Fibroblast of lung (primary cell): Measurements from ENCODE around the gene DKK1. TPM values are rescaled to one million over a fixed set of nuclear protein-coding genes. Genes with fewer than 3 reads are reported as not detected.

Source experiments
- DNase-seq, 2 donors: peaks; one replicate each; pipeline versions ENCODE4 v3.0.0 to v3.0.0-alpha.2; 2010; ENCODE audit warnings: low read depth in 2 of 2
- H2AFZ ChIP-seq: 2 replicates; pipeline ENCODE4 v1.5.1; 2012; ENCODE audit warnings: low read length, control low read depth, inconsistent platforms
- H3K27ac ChIP-seq: 2 replicates; pipeline ENCODE4 v1.5.1; 2011; ENCODE audit warnings: low read length, control low read depth; ENCODE audit not compliant: insufficient read depth
- H3K27me3 ChIP-seq: 2 replicates; pipeline ENCODE4 v1.5.1; 2011; ENCODE audit warnings: mild to moderate bottlenecking, low read length; ENCODE audit not compliant: control insufficient read depth, insufficient read depth
- H3K36me3 ChIP-seq: 2 replicates; pipeline ENCODE4 v1.5.1; 2011; ENCODE audit warnings: low read length; ENCODE audit not compliant: control insufficient read depth, insufficient read depth
- H3K4me1 ChIP-seq: 2 replicates; pipeline ENCODE4 v1.5.1; 2011; ENCODE audit warnings: low read length; ENCODE audit not compliant: control insufficient read depth, insufficient read depth; ENCODE audit errors: extremely low read depth
- H3K4me2 ChIP-seq: 2 replicates; pipeline ENCODE4 v1.5.1; 2011; ENCODE audit warnings: low read length, control low read depth; ENCODE audit not compliant: insufficient read depth; ENCODE audit errors: extremely low read depth
- H3K4me3 ChIP-seq, 4 experiments: fragments of 200-600 bp in 1 of 4; sonication (generic) in 1 of 4; replicated peaks in 1 of 4; 2 replicates each; pipeline ENCODE4 v1.5.1; 2011 to 2016; ENCODE audit warnings: low read length in 4 of 4, low read depth in 3 of 4, mild to moderate bottlenecking in 3 of 4, control low read depth in 2 of 4, inconsistent platforms in 1 of 4, mixed read lengths in 1 of 4; ENCODE audit not compliant: insufficient read depth in 1 of 4; ENCODE audit errors: control extremely low read depth in 1 of 4
- H3K79me2 ChIP-seq: 2 replicates; pipeline ENCODE4 v1.5.1; 2012; ENCODE audit warnings: mild to moderate bottlenecking, low read length, inconsistent platforms; ENCODE audit not compliant: control insufficient read depth, insufficient read depth
- H3K9ac ChIP-seq: 2 replicates; pipeline ENCODE4 v1.5.1; 2011; ENCODE audit warnings: mild to moderate bottlenecking, low read length, control low read depth; ENCODE audit not compliant: insufficient read depth
- H3K9me3 ChIP-seq: 2 replicates; pipeline ENCODE4 v1.5.1; 2012; ENCODE audit warnings: low read depth, low read length; ENCODE audit not compliant: control insufficient read depth, insufficient read depth
- H4K20me1 ChIP-seq: 2 replicates; pipeline ENCODE4 v1.5.1; 2011; ENCODE audit warnings: low read length; ENCODE audit not compliant: control insufficient read depth, insufficient read depth; ENCODE audit errors: extremely low read depth
- CTCF ChIP-seq, 2 donors: IDR thresholded peaks in 1 of 2; conservative IDR thresholded peaks in 1 of 2; 1 replicate in 1 of 2; 2 replicates in 1 of 2; pipeline ENCODE4 v1.5.1; 2011 to 2012; ENCODE audit warnings: low read length in 2 of 2, control low read depth in 1 of 2, inconsistent platforms in 1 of 2, low read depth in 1 of 2, mild to moderate bottlenecking in 1 of 2
- EZH2 ChIP-seq: IDR thresholded peaks from 2 replicates; pipeline ENCODE4 v1.5.1; 2012; ENCODE audit warnings: low read length, control low read depth, mild to moderate bottlenecking; ENCODE audit errors: missing control alignments
- polyA plus RNA-seq, 2 donors: library from polyadenylated mRNA; depleted of rRNA in 1 of 2; stranded (reverse) in 1 of 2; unstranded in 1 of 2; fragments of >200 nt; gene quantifications; 2 replicates each; pipeline ENCODE4 v1.2.1, GENCODE V29; 2011 to 2012; ENCODE audit warnings: missing spikeins in 1 of 2
- total RNA-seq: library from RNA; depleted of rRNA; stranded (reverse); fragments of >200 nt; gene quantifications from 2 replicates; pipeline ENCODE4 v1.2.1, GENCODE V29; 2014

Gene DKK1
- total and polyA plus RNA-seq, 2 donors (not counting 1 experiment from before 2014, with no cell fraction given) = 52.3 to 80.6 TPM

GRCh38 chr10:52322323-52322722 is 8.2 kb downstream of the DKK1 start:
- H3K9me3 ChIP-seq = no peaks in the 10 kb centered on the region
- H3K4me3 ChIP-seq = no peak overlapping the region
- H3K27ac ChIP-seq = no peak overlapping the region
- H2AFZ ChIP-seq = peak overlapping the region; percentile 26
- no peak for DNase-seq
- H3K4me1 ChIP-seq = peaks cover 7% of the 10 kb centered on the region
- H3K27me3 ChIP-seq = no peaks in the 10 kb centered on the region
- TF ChIP-seq CTCF (conservative IDR thresholded peaks at IDR 0.05 in 1 of 2, IDR thresholded peaks at IDR 0.05 in 1 of 2; ENCODE audit: low read depth in 1 of 2, low read length in 2 of 2) (no peak), EZH2 (no peak)
- no peaks in the 10 kb centered on the region for H3K36me3 ChIP-seq
- no peak overlapping the region for H3K9ac ChIP-seq
- H3K4me2 ChIP-seq = no peak overlapping the region
- H4K20me1 ChIP-seq = no peaks in the 10 kb centered on the region
- H3K79me2 ChIP-seq = no peaks in the 10 kb centered on the region

GRCh38 chr10:52322936-52323335 is 8.9 kb downstream of the DKK1 start:
- Histone ChIP-seq H3K27ac (no peak overlapping the region), H3K9me3 (no peaks in the 10 kb centered on the region), H3K4me3 (no peak overlapping the region), H3K36me3 (no peaks in the 10 kb centered on the region), H3K79me2 (no peaks in the 10 kb centered on the region), H3K27me3 (no peaks in the 10 kb centered on the region), H2AFZ (no peak overlapping the region), H3K4me2 (no peak overlapping the region), H3K4me1 (peaks cover 5% of the 10 kb centered on the region), H3K9ac (no peak overlapping the region), H4K20me1 (no peaks in the 10 kb centered on the region)
- no peak for TF ChIP-seq CTCF (conservative IDR thresholded peaks at IDR 0.05 in 1 of 2, IDR thresholded peaks at IDR 0.05 in 1 of 2; ENCODE audit: low read depth in 1 of 2, low read length in 2 of 2)
- peak in 1 of 2 donors; percentile 40 for DNase-seq

- no peak for DNase-seq
- Histone ChIP-seq H3K36me3 (no peaks in the 10 kb centered on the region), H3K9ac (no peak overlapping the region), H3K4me2 (no peak overlapping the region), H3K27me3 (no peaks in the 10 kb centered on the region), H3K4me1 (no peaks in the 10 kb centered on the region), H3K9me3 (no peaks in the 10 kb centered on the region), H4K20me1 (no peaks in the 10 kb centered on the region), H2AFZ (no peak overlapping the region), H3K27ac (no peak overlapping the region), H3K79me2 (no peaks in the 10 kb centered on the region), H3K4me3 (no peak overlapping the region)
- no peak for TF ChIP-seq EZH2
- TF ChIP-seq CTCF (conservative IDR thresholded peaks at IDR 0.05 in 1 of 2, IDR thresholded peaks at IDR 0.05 in 1 of 2; ENCODE audit: low read depth in 1 of 2, low read length in 2 of 2) = no peak
Measured at GRCh38 chr10:52326382-52326781, 12.3 kb downstream of the DKK1 start.
